C4-2B (cell line): ENCODE results near the gene MTIF2.

Experiments
- CTCF ChIP-seq: fragments of 450-650 bp; conservative IDR thresholded peaks from 2 replicates; pipeline ENCODE4 v1.5.1; 2017; ENCODE audit warnings: mild to moderate bottlenecking
- ZFX ChIP-seq: fragments of 450-650 bp; IDR thresholded peaks from 2 replicates; pipeline ENCODE4 v1.6.1; 2017

- TF ChIP-seq CTCF: no peak
- TF ChIP-seq ZFX: no peak
Measured at GRCh38 chr2:55301277-55301676, 32.2 kb upstream of the MTIF2 start.
